Stomach (tissue), 4 donors: ENCODE data around the gene ZNF692.

Experiments used
- CTCF ChIP-seq, 7 experiments: fragments of 450-650 bp in 4 of 7; fragments of 200-600 bp in 3 of 7; sonication (generic) in 3 of 7; IDR thresholded peaks; one replicate each; pipeline ENCODE4 v1.5.1; 2016 to 2019; ENCODE audit warnings: antibody characterized with exemption in 7 of 7, control low read depth in 2 of 7, mild to moderate bottlenecking in 1 of 7
- EP300 ChIP-seq: sonication (generic); formaldehyde crosslinking; IDR thresholded peaks from one replicate; pipeline ENCODE4 v1.6.1; 2017; ENCODE audit warnings: antibody characterized with exemption
- POLR2A ChIP-seq, 4 donors: fragments of 450-650 bp; IDR thresholded peaks; one replicate each; pipeline ENCODE4 v1.6.1; 2016; ENCODE audit warnings: antibody characterized with exemption in 4 of 4, control low read depth in 2 of 4, mild to moderate bottlenecking in 1 of 4, moderate library complexity in 1 of 4

DNA sequence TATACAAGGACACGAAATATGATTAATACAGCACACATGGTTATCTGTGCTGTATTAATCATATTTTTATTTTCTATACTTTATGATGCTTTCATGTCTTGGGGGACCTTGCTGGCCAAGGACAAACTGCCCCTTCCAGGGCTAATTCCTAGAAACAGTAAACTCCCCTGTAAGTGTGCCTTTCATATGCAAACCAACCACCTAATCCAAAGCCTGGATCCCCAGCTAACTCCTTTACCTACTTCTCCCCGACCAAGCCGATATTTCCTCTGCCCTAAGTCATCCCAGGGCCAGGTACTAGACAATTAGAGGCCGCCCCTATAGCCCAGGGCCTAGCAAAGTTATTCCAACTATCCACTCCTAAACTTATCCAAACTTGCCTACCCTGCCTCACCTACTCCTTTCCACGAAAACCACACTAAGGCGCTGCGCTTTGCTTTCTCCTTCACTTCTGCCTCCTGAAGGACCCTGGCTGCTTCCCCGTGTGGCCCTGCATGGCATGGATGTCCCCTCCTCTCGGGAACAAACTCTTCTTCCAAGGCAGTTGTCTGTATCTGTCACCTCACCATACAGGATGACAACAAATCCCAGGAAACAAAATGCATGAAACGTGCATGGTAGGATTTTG is 43.4 kb downstream of the ZNF692 start:
- TF ChIP-seq POLR2A (IDR thresholded peaks at IDR 0.05) (no peak), CTCF (IDR thresholded peaks at IDR 0.05) (no peak), EP300 (no peak)
